GM18907 (cell line): ENCODE measurements around the gene MTREX.
A peak's percentile ranks its signal among the peaks of the same experiment; 100 is the strongest.

Experiments used
- ATAC-seq: cut with Tn5 transposase; IDR thresholded peaks from one replicate; pipeline ENCODE4 v1.9.1; 2021; ENCODE audit warnings: mild to moderate bottlenecking, moderate library complexity; ENCODE audit not compliant: unreplicated experiment

MTREX gene

GRCh38 chr5:55324006-55324405 lies 16.2 kb downstream of the MTREX start:
- no peak for ATAC-seq

GRCh38 chr5:55324815-55325418 lies 17.1 kb downstream of the MTREX start:
- ATAC-seq = peak; percentile 62

GRCh38 chr5:55325621-55326020 lies 17.8 kb downstream of the MTREX start:
- ATAC-seq = no peak

GRCh38 chr5:55327281-55327680 lies 19.5 kb downstream of the MTREX start:
- no peak for ATAC-seq

GRCh38 chr5:55331321-55331720 lies 23.5 kb downstream of the MTREX start:
- ATAC-seq = no peak

- no peak for ATAC-seq
Observed at GRCh38 chr5:55333017-55333416, 25.2 kb downstream of the MTREX start.

- no peak for ATAC-seq
Observed at GRCh38 chr5:55333811-55334210, 26.0 kb downstream of the MTREX start.

GRCh38 chr5:55338092-55338613 lies 30.4 kb downstream of the MTREX start:
- ATAC-seq = no peak

- no peak for ATAC-seq
Observed at GRCh38 chr5:55338810-55339243, 31.0 kb downstream of the MTREX start.

- no peak for ATAC-seq
Observed at GRCh38 chr5:55343107-55343506, 35.3 kb downstream of the MTREX start.

- no peak for ATAC-seq
Observed at GRCh38 chr5:55343609-55344008, 35.8 kb downstream of the MTREX start.

GRCh38 chr5:55344392-55344992 lies 36.7 kb downstream of the MTREX start:
- ATAC-seq = no peak

GRCh38 chr5:55345327-55345726 lies 37.5 kb downstream of the MTREX start:
- no peak for ATAC-seq

- ATAC-seq = no peak
Observed at GRCh38 chr5:55347786-55348185, 40.0 kb downstream of the MTREX start.

- ATAC-seq = no peak
Observed at GRCh38 chr5:55350754-55351153, 43.0 kb downstream of the MTREX start.

GRCh38 chr5:55356896-55357295 lies 49.1 kb downstream of the MTREX start:
- ATAC-seq = no peak

- ATAC-seq = no peak
Observed at GRCh38 chr5:55360190-55360589, 52.4 kb downstream of the MTREX start.

GRCh38 chr5:55363856-55364255 lies 56.1 kb downstream of the MTREX start:
- ATAC-seq = no peak

GRCh38 chr5:55364537-55365055 lies 56.8 kb downstream of the MTREX start:
- ATAC-seq = peak; percentile 94

- no peak for ATAC-seq
Observed at GRCh38 chr5:55370291-55370925, 62.6 kb downstream of the MTREX start.

GRCh38 chr5:55371145-55371544 lies 63.4 kb downstream of the MTREX start:
- ATAC-seq = no peak
